ENCODE data around the gene SOX6. TPM values are rescaled to one million over a fixed set of nuclear protein-coding genes. Genes with fewer than 3 reads are reported as not detected.

Gene SOX6
- total RNA-seq, 4 donors from 2014 or later, result 1.7 to 3.6 (median 3.2) TPM

GRCh38 chr11:15993345-15993744 lies 363.0 kb downstream of the SOX6 start:
- no peak for DNase-seq (ENCODE audit: extremely low spot score)
- TF ChIP-seq POLR2A (IDR thresholded peaks at IDR 0.05; ENCODE audit: low read depth) (no peak), POLR2AphosphoS5 (IDR thresholded peaks at IDR 0.05) (no peak), EP300 (IDR thresholded peaks at IDR 0.05) (no peak), CTCF (IDR thresholded peaks at IDR 0.05) (no peak)
- H3K9me3 ChIP-seq, result no peaks in the 10 kb centered on the region
- WGBS, result 87% methylated on average over 4 of the region's 4 CpGs
- no peaks in the 10 kb centered on the region for H3K27me3 ChIP-seq
- no peaks in the 10 kb centered on the region for H3K36me3 ChIP-seq
- peaks cover 4 to 7% (median 5%) of the 10 kb centered on the region in 4 donors for H3K4me1 ChIP-seq
- intact Hi-C loops (cut with DNase I), result loop anchor here (5.0 kb wide), 1 partner anchor 341 kb away; no protein-coding TSS in a partner anchor
- H3K27ac ChIP-seq (replicated peaks in 1 of 4), result no peak overlapping the region
- H3K4me3 ChIP-seq, result no peak overlapping the region

GRCh38 chr11:15991215-15991614 lies 365.1 kb downstream of the SOX6 start:
- H3K4me3 ChIP-seq, result no peak overlapping the region
- no peak overlapping the region for H3K27ac ChIP-seq (replicated peaks in 1 of 4)
- peaks cover 9 to 15% (median 10%) of the 10 kb centered on the region in 4 donors for H3K4me1 ChIP-seq
- WGBS, result 97% methylated on average over 3 of the region's 3 CpGs
- H3K27me3 ChIP-seq, result no peaks in the 10 kb centered on the region
- H3K9me3 ChIP-seq, result no peaks in the 10 kb centered on the region
- H3K36me3 ChIP-seq, result no peaks in the 10 kb centered on the region
- intact Hi-C loops (cut with DNase I), result loop anchor here (5.0 kb wide), 1 partner anchor 339 kb away; no protein-coding TSS in a partner anchor
- TF ChIP-seq POLR2AphosphoS5 (IDR thresholded peaks at IDR 0.05) (no peak), POLR2A (IDR thresholded peaks at IDR 0.05; ENCODE audit: low read depth) (no peak), EP300 (IDR thresholded peaks at IDR 0.05) (no peak), CTCF (IDR thresholded peaks at IDR 0.05) (no peak)
- DNase-seq (ENCODE audit: extremely low spot score), result no peak

GRCh38 chr11:15989685-15990084 lies 366.7 kb downstream of the SOX6 start:
- 86% methylated on average over 1 of the region's 1 CpG for WGBS
- no peak overlapping the region for H3K27ac ChIP-seq (replicated peaks in 1 of 4)
- intact Hi-C loops (cut with DNase I), result loop anchor here (5.0 to 10.0 kb wide), 2 partner anchors 165 to 337 kb away; no protein-coding TSS in a partner anchor

GRCh38 chr11:15988693-15989231 lies 367.6 kb downstream of the SOX6 start:
- 80% methylated on average over 14 of the region's 14 CpGs for WGBS
- peak in 2 of 3 experiments; percentile 37 to 40 for TF ChIP-seq CTCF (IDR thresholded peaks at IDR 0.05)
- no peak for TF ChIP-seq EP300 (IDR thresholded peaks at IDR 0.05)
- DNase-seq (ENCODE audit: extremely low spot score), result no peak
- intact Hi-C loops (cut with DNase I), result loop anchor here (10.0 kb wide), 1 partner anchor 164 kb away; no protein-coding TSS in a partner anchor
- Histone ChIP-seq H3K27ac (replicated peaks in 1 of 4) (no peak overlapping the region), H3K9me3 (no peaks in the 10 kb centered on the region), H3K4me1 (peaks cover 9 to 15% (median 10%) of the 10 kb centered on the region in 4 donors), H3K36me3 (no peaks in the 10 kb centered on the region), H3K4me3 (no peak overlapping the region), H3K27me3 (no peaks in the 10 kb centered on the region)

More at GRCh38 chr11:15989685-15990084, 366.7 kb downstream of the SOX6 start:
- no peak for TF ChIP-seq CTCF (IDR thresholded peaks at IDR 0.05)
- TF ChIP-seq EP300 (IDR thresholded peaks at IDR 0.05), result no peak
- no peak for TF ChIP-seq POLR2AphosphoS5 (IDR thresholded peaks at IDR 0.05)
- no peak for TF ChIP-seq POLR2A (IDR thresholded peaks at IDR 0.05; ENCODE audit: low read depth)
- Histone ChIP-seq H3K9me3 (no peaks in the 10 kb centered on the region), H3K4me3 (no peak overlapping the region), H3K27me3 (no peaks in the 10 kb centered on the region), H3K4me1 (peaks cover 9 to 15% (median 10%) of the 10 kb centered on the region in 4 donors), H3K36me3 (no peaks in the 10 kb centered on the region)
- DNase-seq (ENCODE audit: extremely low spot score), result no peak

Measured in esophagus muscularis mucosa (tissue), 4 donors.